SH-SY5Y (cell line): ENCODE results near the gene AADACL4.

ENCODE experiments used
- GATA2 ChIP-seq: IDR thresholded peaks from 2 replicates; pipeline ENCODE4 v1.6.1; 2011; ENCODE audit warnings: mild to moderate bottlenecking, low read depth, low read length
- GATA3 ChIP-seq: IDR thresholded peaks from 2 replicates; pipeline ENCODE4 v1.6.1; 2011; ENCODE audit warnings: low read depth, mild to moderate bottlenecking, low read length, moderate library complexity

- TF ChIP-seq GATA3 (no peak), GATA2 (no peak)
Observed at GRCh38 chr1:12620931-12621330, 23.0 kb upstream of the AADACL4 start.
